Kidney epithelial cell (primary cell): ENCODE measurements around the gene FBLN2. TPM values are rescaled to one million over a fixed set of nuclear protein-coding genes. Genes with fewer than 3 reads are reported as not detected.

Experiments
- DNase-seq: peaks from one replicate; pipeline ENCODE4 v3.0.0-alpha.2; 2010; ENCODE audit warnings: low read depth
- H3K27me3 ChIP-seq: 2 replicates; pipeline ENCODE4 v1.6.0; 2011; ENCODE audit warnings: low read length; ENCODE audit not compliant: control insufficient read depth, insufficient read depth
- H3K36me3 ChIP-seq: 2 replicates; pipeline ENCODE4 v1.5.1; 2011; ENCODE audit warnings: low read length; ENCODE audit not compliant: control insufficient read depth, insufficient read depth
- H3K4me3 ChIP-seq: 2 replicates; pipeline ENCODE4 v1.5.1; 2011; ENCODE audit warnings: low read depth, mild to moderate bottlenecking, control low read depth, low read length
- total RNA-seq: library from RNA; depleted of rRNA; stranded (reverse); fragments of >200 nt; gene quantifications from 2 replicates; pipeline ENCODE4 v1.2.3, GENCODE V29; 2015
- TF ChIP-seq, protein P1 (sequence below): IDR thresholded peaks from 2 replicates; pipeline ENCODE4 v1.5.1; 2011; ENCODE audit warnings: mild to moderate bottlenecking, moderate library complexity, low read length, control low read depth, inconsistent platforms; ENCODE audit not compliant: insufficient read depth, poor library complexity, severe bottlenecking

Gene FBLN2
- total RNA-seq, 1 donor from 2014 or later: 6.7 TPM

DNA sequence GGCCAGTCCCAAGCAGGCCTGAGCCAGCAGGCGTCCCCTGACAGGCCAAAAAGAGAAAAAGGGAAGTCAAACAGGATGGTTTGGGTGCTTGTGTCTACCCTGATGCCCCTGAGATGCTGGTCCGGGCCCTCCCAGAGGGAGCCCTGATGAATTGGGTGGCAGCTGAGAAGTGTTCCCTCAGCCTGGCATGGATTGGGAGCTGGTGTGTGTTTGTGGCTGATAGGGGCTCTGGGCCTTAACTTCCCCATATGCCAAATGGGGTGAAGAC is 1.4 kb downstream of the FBLN2 start:
- TF ChIP-seq, protein P1, sequence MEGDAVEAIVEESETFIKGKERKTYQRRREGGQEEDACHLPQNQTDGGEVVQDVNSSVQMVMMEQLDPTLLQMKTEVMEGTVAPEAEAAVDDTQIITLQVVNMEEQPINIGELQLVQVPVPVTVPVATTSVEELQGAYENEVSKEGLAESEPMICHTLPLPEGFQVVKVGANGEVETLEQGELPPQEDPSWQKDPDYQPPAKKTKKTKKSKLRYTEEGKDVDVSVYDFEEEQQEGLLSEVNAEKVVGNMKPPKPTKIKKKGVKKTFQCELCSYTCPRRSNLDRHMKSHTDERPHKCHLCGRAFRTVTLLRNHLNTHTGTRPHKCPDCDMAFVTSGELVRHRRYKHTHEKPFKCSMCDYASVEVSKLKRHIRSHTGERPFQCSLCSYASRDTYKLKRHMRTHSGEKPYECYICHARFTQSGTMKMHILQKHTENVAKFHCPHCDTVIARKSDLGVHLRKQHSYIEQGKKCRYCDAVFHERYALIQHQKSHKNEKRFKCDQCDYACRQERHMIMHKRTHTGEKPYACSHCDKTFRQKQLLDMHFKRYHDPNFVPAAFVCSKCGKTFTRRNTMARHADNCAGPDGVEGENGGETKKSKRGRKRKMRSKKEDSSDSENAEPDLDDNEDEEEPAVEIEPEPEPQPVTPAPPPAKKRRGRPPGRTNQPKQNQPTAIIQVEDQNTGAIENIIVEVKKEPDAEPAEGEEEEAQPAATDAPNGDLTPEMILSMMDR: no peak
- no peak overlapping the region for H3K4me3 ChIP-seq

DNA sequence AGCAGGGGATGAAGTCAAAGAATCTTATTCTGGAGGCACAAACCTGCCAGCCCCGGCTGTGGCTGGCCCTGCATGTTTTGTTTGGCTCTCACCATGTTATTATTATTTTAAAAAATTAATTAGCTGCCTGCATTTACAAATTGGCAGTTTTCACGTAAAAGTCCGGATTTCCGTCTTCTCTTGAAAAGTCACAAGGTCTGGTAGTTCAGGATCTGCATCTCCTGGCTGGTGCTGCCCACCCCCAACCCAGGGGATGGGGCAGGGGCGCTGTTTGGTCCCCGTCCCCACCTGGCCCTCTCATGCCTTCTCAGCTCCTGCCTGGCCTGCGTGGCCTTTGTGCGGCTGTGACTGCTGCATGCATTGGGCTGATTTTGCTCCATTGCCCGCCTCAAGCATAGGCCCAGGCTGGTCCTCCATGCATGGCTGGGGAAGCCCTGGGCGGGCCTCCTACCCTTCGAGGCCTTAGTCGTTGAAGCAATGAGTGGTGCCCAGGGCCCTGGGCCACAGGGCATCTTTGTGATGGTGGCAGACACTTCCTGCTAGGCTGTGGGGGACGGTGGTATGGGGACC is 2.0 kb downstream of the FBLN2 start:
- DNase-seq: no peak
- no peak overlapping the region for H3K4me3 ChIP-seq
- peaks cover 30% of the 10 kb centered on the region for H3K27me3 ChIP-seq
- H3K36me3 ChIP-seq: no peaks in the 10 kb centered on the region
- TF ChIP-seq, protein P1: no peak

More for the DNA sequence above, 1.4 kb downstream of the FBLN2 start:
- no peaks in the 10 kb centered on the region for H3K36me3 ChIP-seq
- DNase-seq: no peak
- H3K27me3 ChIP-seq: peaks cover 30% of the 10 kb centered on the region

DNA sequence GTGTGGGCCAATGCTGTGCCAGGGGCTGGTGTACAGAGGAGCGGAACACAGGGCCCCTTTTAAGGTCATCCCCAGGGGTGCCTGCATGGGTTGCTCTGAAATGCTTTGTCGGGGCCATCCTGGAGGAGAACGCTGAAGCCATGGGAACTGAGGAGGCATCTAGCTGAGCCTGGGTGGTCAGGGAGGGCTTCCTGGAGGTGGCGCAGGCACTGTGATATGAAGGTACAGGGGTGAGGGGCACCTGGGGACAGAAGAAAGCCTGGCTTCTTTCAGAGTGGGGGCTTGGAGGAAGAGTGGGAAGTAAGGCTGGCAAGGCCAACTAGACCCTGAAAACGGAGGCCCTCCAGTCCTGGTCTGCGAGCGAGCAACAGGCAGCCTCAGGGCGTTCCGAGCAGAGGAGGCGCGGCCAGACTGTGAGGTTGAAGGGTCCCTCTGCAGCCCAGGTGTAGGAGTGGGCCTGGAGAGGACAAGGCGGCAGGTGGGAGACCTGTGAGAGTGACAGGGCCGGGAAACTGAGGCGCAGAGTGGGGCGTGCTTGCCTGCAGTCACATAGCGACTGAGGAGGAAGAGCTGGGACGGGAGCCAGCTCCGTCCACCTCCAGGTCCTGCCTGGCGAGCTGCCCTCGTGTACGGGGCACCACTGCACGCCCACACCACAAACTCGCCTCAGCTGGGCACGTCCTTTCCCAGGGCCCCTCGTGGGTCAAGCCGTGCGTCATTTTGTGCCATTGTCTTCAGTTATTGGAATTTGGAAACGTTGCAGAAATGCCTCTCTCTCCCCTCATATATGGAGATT is 4.1 kb downstream of the FBLN2 start:
- DNase-seq: no peak
- Histone ChIP-seq H3K27me3 (peaks cover 32% of the 10 kb centered on the region), H3K4me3 (no peak overlapping the region), H3K36me3 (no peaks in the 10 kb centered on the region)
- TF ChIP-seq, protein P1: no peak

DNA sequence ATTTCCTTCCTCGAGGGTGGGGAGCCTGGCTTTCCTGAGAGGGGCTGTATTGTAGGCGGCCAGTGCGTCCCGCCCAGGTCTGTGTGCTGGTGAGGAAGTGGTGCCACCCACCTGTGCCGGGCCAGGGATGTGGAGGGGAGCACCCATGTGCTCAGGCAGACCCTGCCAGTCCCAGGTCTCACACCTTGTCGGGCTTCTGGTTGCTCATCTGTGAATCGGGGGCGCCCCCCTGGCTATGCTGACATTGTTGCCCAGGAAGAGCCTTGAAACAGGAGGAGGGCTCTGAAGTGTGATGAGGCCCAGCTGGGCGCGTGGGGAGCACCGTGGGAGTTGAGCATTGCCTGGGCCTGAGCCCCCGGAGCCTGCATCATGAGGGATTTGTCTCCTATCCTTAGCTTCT is 4.8 kb downstream of the FBLN2 start:
- no peak overlapping the region for H3K4me3 ChIP-seq

DNA sequence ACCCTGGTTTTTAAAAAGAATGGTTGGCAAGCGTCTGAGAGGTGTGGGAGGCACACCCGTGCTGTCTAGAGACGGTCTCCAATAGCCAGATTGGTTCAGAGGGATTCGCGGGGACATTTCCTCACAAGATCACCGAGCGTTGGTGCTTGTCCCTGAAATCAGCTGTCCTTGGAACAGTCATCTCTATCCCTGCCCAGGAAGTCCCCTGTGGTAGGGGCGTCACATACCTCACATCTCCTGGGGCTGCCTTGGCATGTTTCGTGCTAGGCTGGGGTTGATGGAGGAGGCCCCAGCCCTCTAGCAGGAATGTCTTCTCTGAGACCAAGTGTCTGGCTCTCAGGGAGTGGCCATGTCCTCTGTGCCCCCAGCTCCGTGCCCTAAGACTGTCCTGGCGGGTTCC is 6.8 kb downstream of the FBLN2 start:
- DNase-seq: no peak
- Histone ChIP-seq H3K27me3 (peaks cover 23% of the 10 kb centered on the region), H3K4me3 (no peak overlapping the region), H3K36me3 (no peaks in the 10 kb centered on the region)
- TF ChIP-seq, protein P1: no peak

More for the DNA sequence above, 4.8 kb downstream of the FBLN2 start:
- H3K36me3 ChIP-seq: no peaks in the 10 kb centered on the region
- peaks cover 28% of the 10 kb centered on the region for H3K27me3 ChIP-seq
- DNase-seq: no peak
- TF ChIP-seq, protein P1: no peak

DNA sequence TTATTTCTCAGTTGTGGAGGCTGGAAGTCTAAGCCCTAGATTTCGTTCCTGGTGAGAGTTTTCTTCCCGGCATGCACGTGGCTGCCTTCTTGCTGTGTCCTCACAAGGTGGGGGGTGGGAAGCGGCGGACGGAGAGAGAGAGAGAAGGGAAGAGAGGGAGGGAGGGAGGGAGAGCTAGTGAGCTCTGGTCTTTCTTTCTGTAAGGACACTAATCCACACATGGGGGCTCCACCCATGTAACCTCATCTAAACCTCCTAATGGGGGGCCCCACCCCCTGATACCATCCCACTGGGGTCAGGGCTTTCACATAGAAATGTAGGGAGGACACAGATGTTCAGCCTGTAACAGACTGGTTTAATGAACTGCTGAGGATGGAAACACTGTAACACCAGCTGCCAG is 7.3 kb downstream of the FBLN2 start:
- no peak for DNase-seq

More for the DNA sequence above, 7.3 kb downstream of the FBLN2 start:
- no peak overlapping the region for H3K4me3 ChIP-seq
- H3K27me3 ChIP-seq: peaks cover 23% of the 10 kb centered on the region
- TF ChIP-seq, protein P1: no peak
- H3K36me3 ChIP-seq: no peaks in the 10 kb centered on the region
